Measurements from ENCODE around the gene CLEC10A.

The CLEC10A gene

DNA sequence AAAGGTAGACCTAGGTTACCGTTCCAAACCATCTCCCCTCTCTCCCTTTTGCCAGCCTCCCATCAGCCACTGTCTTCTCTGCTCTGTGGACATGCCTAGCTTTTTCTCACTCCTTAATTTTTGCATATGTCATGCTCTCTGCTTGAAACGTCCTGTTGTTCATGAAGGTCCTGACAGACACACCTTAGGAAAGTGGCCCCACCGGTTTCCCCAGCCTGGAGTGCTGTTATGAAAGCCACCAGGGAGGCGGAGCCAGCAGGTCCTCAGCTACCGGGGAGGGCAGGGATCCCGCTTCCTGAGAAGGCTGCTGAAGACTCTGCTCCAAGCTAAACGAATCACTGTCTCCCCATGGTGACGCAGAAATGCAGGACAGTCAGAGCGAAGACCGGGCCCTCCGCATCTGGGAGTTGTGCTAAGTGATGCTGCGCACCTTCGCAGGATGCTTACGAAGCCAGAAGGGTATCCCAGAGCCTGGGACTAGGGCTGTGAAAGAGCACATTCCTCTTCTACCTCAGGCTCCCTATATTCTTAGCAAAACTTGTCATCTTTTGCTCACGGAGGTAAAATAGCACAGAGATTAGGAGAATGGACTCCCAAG, 33.8 kb downstream of the CLEC10A start (continued):
- TF ChIP-seq ZBTB48 (tag by site-specific recombination; IDR thresholded peaks at IDR 0.05) (peak; percentile 68), TRIM28 (IDR thresholded peaks at IDR 0.05; ENCODE audit: borderline replicate concordance, low read length) (peak; percentile 64; the same call in 1 of the 2 replicates), ZBTB21 (tag by site-specific recombination; IDR thresholded peaks at IDR 0.05) (peak; percentile 40; the same call in 1 of the 2 replicates), ZNF394 (tag by site-specific recombination; IDR thresholded peaks at IDR 0.05; ENCODE audit: borderline replicate concordance) (peak; percentile 34; the same call in 1 of the 2 replicates), ZNF366 (tag by site-specific recombination; conservative IDR thresholded peaks at IDR 0.05) (0 out of 2 replicates have a peak, but pooled peaks have one; percentile 36), GLIS2 (tag by site-specific recombination; IDR thresholded peaks at IDR 0.05) (0 out of 2 replicates have a peak, but pooled peaks have one; percentile 16), OSR2 (tag by site-specific recombination; IDR thresholded peaks at IDR 0.05) (peak; percentile 52; the same call in 1 of the 2 replicates)

- no peak overlapping the region; the same call in 1 of the 2 replicates for H3K4me3 ChIP-seq (ENCODE audit: low read depth, low read length)
- ChIA-PET CTCF (interaction anchor here (0.6 to 12.8 kb wide), 79 partner anchors 9 to 1015 kb away, joined by 3 to 388 read pairs (median 5); partner anchors contain the start of genes ACADVL, ACAP1, ASGR1 and BCL6B), POLR2A (interaction anchor here (1.0 to 1.9 kb wide), 9 partner anchors 10 to 642 kb away, joined by 3 to 21 read pairs (median 9); partner anchors contain the start of genes ACADVL, DLG4, DVL2 and NEURL4)
- H3K27ac ChIP-seq (ENCODE audit: extremely low read depth, low read depth, low read length) = no peak overlapping the region
- peaks cover 6% of the 10 kb centered on the region; the same call in 1 of the 2 replicates for H3K4me1 ChIP-seq (ENCODE audit: control insufficient read depth, insufficient read depth, low read length)
- H3K36me3 ChIP-seq (ENCODE audit: control insufficient read depth in 2 of 2, insufficient read depth in 1 of 2, low read length in 2 of 2) = no peaks in the 10 kb centered on the region
- TF ChIP-seq KLF16 (tag by site-specific recombination; IDR thresholded peaks at IDR 0.05) = no peak
- TF ChIP-seq OSR2 (tag by site-specific recombination; IDR thresholded peaks at IDR 0.05) = peak; percentile 81
- 0 out of 2 replicates have a peak, but pooled peaks have one; percentile 21 for TF ChIP-seq ZBTB8A (tag by site-specific recombination; IDR thresholded peaks at IDR 0.05)
- TF ChIP-seq CTCF (tag by site-specific recombination; IDR thresholded peaks at IDR 0.05) = peak; percentile 76
- no peak for TF ChIP-seq ZNF19 (tag by site-specific recombination; IDR thresholded peaks at IDR 0.05; ENCODE audit: low read depth)
- TF ChIP-seq ZNF654 (tag by site-specific recombination; IDR thresholded peaks at IDR 0.05; ENCODE audit: low read depth) = peak; percentile 99
- TF ChIP-seq, protein P1, sequence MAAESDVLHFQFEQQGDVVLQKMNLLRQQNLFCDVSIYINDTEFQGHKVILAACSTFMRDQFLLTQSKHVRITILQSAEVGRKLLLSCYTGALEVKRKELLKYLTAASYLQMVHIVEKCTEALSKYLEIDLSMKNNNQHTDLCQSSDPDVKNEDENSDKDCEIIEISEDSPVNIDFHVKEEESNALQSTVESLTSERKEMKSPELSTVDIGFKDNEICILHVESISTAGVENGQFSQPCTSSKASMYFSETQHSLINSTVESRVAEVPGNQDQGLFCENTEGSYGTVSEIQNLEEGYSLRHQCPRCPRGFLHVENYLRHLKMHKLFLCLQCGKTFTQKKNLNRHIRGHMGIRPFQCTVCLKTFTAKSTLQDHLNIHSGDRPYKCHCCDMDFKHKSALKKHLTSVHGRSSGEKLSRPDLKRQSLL (tag by site-specific recombination; IDR thresholded peaks at IDR 0.05) = no peak
- no peaks in the 10 kb centered on the region for H3K9me3 ChIP-seq (ENCODE audit: control insufficient read depth, insufficient read depth, low read depth, low read length)
Measured at GRCh38 chr17:7045492-7046126, 34.4 kb downstream of the CLEC10A start.

DNA sequence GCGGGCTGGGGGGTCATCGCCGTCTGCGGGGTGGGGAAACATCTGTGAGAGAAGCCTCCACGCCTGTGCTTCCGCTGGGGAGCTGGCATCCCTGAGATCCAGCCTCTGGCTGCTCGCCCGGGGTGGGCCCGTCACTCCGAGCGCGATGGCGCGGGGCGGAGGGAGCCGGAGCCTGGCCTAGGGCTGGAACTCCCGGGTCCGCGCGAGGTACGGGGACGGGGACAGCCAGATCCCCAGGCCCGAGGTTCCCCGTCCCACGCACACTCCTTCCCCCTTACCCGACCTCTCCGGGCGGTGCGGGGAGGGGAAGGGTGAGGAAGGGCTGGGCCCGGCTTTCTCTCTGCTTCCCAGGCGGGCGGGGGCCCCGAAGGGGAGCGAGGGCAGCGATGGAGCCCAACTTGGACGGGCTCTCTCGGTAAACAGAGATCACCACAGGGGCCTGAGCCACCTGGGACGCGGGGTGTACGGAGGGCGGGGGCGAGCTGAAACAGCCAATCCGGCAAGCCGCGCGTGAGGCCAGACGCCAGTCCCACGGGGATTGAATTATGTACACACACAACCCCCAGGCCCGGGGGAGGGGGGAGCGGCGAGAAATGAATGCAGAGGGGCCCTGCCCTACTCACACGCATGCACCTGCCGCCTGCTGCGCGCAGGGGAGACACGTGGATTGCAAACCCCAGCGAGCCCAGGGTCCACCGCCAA, 36.4 kb downstream of the CLEC10A start, which contains the start of gene SLC16A11:
SLC16A11 (minus strand) TSS at position 596 of the 702 bp plus-strand sequence; CDS start at position 17, 579 bp downstream.
- no peaks in the 10 kb centered on the region for H3K9me3 ChIP-seq (ENCODE audit: control insufficient read depth, insufficient read depth, low read depth, low read length)
- H3K36me3 ChIP-seq (ENCODE audit: control insufficient read depth in 2 of 2, insufficient read depth in 1 of 2, low read length in 2 of 2) = peaks cover 0 to 4% of the 10 kb centered on the region in 2 experiments; a peak in 1 of 3 replicates
- H3K4me1 ChIP-seq (ENCODE audit: control insufficient read depth, insufficient read depth, low read length) = peaks cover 6% of the 10 kb centered on the region; the same call in 1 of the 2 replicates
- H3K4me3 ChIP-seq (ENCODE audit: low read depth, low read length) = no peak within 1 kb of the TSS
- H3K27ac ChIP-seq (ENCODE audit: extremely low read depth, low read depth, low read length) = peak within 1 kb of the TSS; percentile 16; the same call in 1 of the 2 replicates
- ChIA-PET POLR2A (interaction anchor here (0.7 kb wide), 2 partner anchors 8 to 313 kb away, joined by 3 to 4 read pairs; no protein-coding TSS in a partner anchor), CTCF (interaction anchor here (0.7 to 12.8 kb wide), 5 partner anchors 97 to 381 kb away, joined by 3 to 388 read pairs (median 15); no protein-coding TSS in a partner anchor)
- TF ChIP-seq ZNF768 (tag by site-specific recombination; IDR thresholded peaks at IDR 0.05) (no peak), ZNF23 (tag by site-specific recombination; IDR thresholded peaks at IDR 0.05; ENCODE audit: borderline replicate concordance) (no peak), SP2 (tag by site-specific recombination; IDR thresholded peaks at IDR 0.05) (peak; percentile 67), SP7 (tag by site-specific recombination; IDR thresholded peaks at IDR 0.05) (0 out of 2 replicates have a peak, but pooled peaks have one; percentile 20), ZNF501 (tag by site-specific recombination; IDR thresholded peaks at IDR 0.05) (peak; percentile 61; the same call in 1 of the 2 replicates), PRDM6 (tag by site-specific recombination; IDR thresholded peaks at IDR 0.05) (no peak), ZNF843 (tag by site-specific recombination; IDR thresholded peaks at IDR 0.05) (no peak), ZNF350 (tag by site-specific recombination; IDR thresholded peaks at IDR 0.05) (no peak)
- TF ChIP-seq, protein P2, sequence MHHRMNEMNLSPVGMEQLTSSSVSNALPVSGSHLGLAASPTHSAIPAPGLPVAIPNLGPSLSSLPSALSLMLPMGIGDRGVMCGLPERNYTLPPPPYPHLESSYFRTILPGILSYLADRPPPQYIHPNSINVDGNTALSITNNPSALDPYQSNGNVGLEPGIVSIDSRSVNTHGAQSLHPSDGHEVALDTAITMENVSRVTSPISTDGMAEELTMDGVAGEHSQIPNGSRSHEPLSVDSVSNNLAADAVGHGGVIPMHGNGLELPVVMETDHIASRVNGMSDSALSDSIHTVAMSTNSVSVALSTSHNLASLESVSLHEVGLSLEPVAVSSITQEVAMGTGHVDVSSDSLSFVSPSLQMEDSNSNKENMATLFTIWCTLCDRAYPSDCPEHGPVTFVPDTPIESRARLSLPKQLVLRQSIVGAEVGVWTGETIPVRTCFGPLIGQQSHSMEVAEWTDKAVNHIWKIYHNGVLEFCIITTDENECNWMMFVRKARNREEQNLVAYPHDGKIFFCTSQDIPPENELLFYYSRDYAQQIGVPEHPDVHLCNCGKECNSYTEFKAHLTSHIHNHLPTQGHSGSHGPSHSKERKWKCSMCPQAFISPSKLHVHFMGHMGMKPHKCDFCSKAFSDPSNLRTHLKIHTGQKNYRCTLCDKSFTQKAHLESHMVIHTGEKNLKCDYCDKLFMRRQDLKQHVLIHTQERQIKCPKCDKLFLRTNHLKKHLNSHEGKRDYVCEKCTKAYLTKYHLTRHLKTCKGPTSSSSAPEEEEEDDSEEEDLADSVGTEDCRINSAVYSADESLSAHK (tag by site-specific recombination; IDR thresholded peaks at IDR 0.05) = peak; percentile 85

All from HEK293 (cell line).